ENCODE results near the gene ZNF101. TPM values are rescaled to one million over a fixed set of nuclear protein-coding genes. Genes with fewer than 3 reads are reported as not detected.

Gene ZNF101
- total RNA-seq, 1 experiment from 2014 or later, result 15.6 TPM

DNA sequence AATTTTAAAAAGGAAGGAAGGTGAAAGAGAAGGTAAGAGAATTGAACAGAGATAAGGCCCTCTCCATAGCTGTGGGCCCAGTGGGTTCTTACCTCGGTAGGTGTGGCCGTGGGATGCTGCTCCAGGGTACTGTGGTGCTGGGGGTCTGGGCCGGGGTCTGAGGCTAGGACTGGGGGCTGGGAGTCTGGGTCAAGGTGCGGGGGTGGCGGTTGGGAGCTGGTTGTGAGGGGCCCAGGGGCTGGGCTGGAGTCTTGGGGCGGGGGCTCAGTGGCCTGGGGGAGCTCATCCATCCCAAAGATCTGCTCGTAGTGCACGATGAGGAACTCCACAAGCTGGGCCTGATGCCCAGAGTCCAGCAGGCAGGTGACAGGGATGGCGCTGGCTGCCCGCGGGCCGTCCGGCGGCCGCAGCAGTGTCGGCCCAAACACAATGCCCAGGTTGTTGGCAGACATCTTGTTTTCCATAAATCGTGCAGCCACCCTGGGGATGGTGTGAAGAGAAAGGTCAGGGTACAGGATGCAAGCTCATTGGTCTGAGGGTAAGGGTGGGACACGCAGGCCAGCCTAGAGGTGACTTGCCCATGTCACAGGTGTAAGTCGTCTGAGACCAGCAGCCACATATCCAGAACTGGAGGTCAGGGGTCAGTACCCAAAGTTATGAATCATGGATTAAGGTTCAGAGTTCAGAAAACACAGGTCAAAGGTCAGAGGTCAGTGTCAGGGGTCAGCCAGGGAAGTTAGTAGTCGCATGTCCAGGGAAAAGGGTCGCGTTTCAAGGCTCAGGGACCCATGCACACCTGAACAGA, 34.7 kb upstream of the ZNF101 start:
- DNase-seq (ENCODE audit: low read depth, low spot score) (no peak), ATAC-seq (no peak)
- TF ChIP-seq, protein P1, sequence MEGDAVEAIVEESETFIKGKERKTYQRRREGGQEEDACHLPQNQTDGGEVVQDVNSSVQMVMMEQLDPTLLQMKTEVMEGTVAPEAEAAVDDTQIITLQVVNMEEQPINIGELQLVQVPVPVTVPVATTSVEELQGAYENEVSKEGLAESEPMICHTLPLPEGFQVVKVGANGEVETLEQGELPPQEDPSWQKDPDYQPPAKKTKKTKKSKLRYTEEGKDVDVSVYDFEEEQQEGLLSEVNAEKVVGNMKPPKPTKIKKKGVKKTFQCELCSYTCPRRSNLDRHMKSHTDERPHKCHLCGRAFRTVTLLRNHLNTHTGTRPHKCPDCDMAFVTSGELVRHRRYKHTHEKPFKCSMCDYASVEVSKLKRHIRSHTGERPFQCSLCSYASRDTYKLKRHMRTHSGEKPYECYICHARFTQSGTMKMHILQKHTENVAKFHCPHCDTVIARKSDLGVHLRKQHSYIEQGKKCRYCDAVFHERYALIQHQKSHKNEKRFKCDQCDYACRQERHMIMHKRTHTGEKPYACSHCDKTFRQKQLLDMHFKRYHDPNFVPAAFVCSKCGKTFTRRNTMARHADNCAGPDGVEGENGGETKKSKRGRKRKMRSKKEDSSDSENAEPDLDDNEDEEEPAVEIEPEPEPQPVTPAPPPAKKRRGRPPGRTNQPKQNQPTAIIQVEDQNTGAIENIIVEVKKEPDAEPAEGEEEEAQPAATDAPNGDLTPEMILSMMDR (IDR thresholded peaks at IDR 0.05), result no peak
- TF ChIP-seq POLR2AphosphoS5 (IDR thresholded peaks at IDR 0.05; ENCODE audit: low read depth, low read length) (no peak), TCF7L2 (IDR thresholded peaks at IDR 0.05; ENCODE audit: low read depth, low read length) (no peak), SIN3A (IDR thresholded peaks at IDR 0.05; ENCODE audit: borderline replicate concordance, insufficient read depth, low read depth, low read length) (no peak)
- TF ChIP-seq, protein P2, sequence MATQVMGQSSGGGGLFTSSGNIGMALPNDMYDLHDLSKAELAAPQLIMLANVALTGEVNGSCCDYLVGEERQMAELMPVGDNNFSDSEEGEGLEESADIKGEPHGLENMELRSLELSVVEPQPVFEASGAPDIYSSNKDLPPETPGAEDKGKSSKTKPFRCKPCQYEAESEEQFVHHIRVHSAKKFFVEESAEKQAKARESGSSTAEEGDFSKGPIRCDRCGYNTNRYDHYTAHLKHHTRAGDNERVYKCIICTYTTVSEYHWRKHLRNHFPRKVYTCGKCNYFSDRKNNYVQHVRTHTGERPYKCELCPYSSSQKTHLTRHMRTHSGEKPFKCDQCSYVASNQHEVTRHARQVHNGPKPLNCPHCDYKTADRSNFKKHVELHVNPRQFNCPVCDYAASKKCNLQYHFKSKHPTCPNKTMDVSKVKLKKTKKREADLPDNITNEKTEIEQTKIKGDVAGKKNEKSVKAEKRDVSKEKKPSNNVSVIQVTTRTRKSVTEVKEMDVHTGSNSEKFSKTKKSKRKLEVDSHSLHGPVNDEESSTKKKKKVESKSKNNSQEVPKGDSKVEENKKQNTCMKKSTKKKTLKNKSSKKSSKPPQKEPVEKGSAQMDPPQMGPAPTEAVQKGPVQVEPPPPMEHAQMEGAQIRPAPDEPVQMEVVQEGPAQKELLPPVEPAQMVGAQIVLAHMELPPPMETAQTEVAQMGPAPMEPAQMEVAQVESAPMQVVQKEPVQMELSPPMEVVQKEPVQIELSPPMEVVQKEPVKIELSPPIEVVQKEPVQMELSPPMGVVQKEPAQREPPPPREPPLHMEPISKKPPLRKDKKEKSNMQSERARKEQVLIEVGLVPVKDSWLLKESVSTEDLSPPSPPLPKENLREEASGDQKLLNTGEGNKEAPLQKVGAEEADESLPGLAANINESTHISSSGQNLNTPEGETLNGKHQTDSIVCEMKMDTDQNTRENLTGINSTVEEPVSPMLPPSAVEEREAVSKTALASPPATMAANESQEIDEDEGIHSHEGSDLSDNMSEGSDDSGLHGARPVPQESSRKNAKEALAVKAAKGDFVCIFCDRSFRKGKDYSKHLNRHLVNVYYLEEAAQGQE (IDR thresholded peaks at IDR 0.05; ENCODE audit: insufficient read depth in 1 of 2, low read depth in 2 of 2, low read length in 1 of 2), result no peak
- Histone ChIP-seq H3K4me3 (ENCODE audit: low read depth in 2 of 2, low read length in 2 of 2) (no peak overlapping the region), H3K4me1 (ENCODE audit: control insufficient read depth, insufficient read depth, low read length) (peaks cover 3% of the 10 kb centered on the region; the same call in 1 of the 2 replicates), H3K27me3 (ENCODE audit: control insufficient read depth, insufficient read depth, low read length) (no peaks in the 10 kb centered on the region), H3K9me3 (ENCODE audit: control insufficient read depth, insufficient read depth, low read depth, low read length) (no peaks in the 10 kb centered on the region), H3K36me3 (ENCODE audit: control insufficient read depth, insufficient read depth, low read length) (no peaks in the 10 kb centered on the region), H3K27ac (ENCODE audit: low read length) (no peak overlapping the region)
- in situ Hi-C loops (cut with HindIII; ENCODE audit: low pct_unique_long_range_greater_than_20kb, low sequenced_read_pairs), result no loop called here
- no TSS peak for BruUV-seq (replicated peaks)
- POLR2A ChIA-PET, result no interaction called here
- CTCF ChIA-PET, result interaction anchor here (0.5 kb wide), 1 partner anchor 511 kb away, joined by 5 read pairs; no protein-coding TSS in a partner anchor
- intact Hi-C loops (cut with micrococcal nuclease; ENCODE audit: unreplicated experiment), result no loop called here

GRCh38 chr19:19634516-19635312, 33.9 kb upstream of the ZNF101 start:
- POLR2A ChIA-PET, result interaction anchor here (0.5 kb wide), 1 partner anchor 103 kb away, joined by 17 read pairs; no protein-coding TSS in a partner anchor

More at GRCh38 chr19:19634516-19635312, 33.9 kb upstream of the ZNF101 start:
- TF ChIP-seq, protein P1 (IDR thresholded peaks at IDR 0.05), result no peak
- no peak for TF ChIP-seq POLR2AphosphoS5 (IDR thresholded peaks at IDR 0.05; ENCODE audit: low read depth, low read length)
- no peak for TF ChIP-seq SIN3A (IDR thresholded peaks at IDR 0.05; ENCODE audit: borderline replicate concordance, insufficient read depth, low read depth, low read length)
- CTCF ChIA-PET, result no interaction called here
- H3K4me3 ChIP-seq (ENCODE audit: low read depth in 2 of 2, low read length in 2 of 2), result no peak overlapping the region
- ATAC-seq, result no peak
- intact Hi-C loops (cut with micrococcal nuclease; ENCODE audit: unreplicated experiment), result no loop called here
- H3K27ac ChIP-seq (ENCODE audit: low read length), result no peak overlapping the region
- no TSS peak for BruUV-seq (replicated peaks)
- H3K27me3 ChIP-seq (ENCODE audit: control insufficient read depth, insufficient read depth, low read length), result no peaks in the 10 kb centered on the region
- H3K9me3 ChIP-seq (ENCODE audit: control insufficient read depth, insufficient read depth, low read depth, low read length), result no peaks in the 10 kb centered on the region
- H3K4me1 ChIP-seq (ENCODE audit: control insufficient read depth, insufficient read depth, low read length), result no peaks in the 10 kb centered on the region
- H3K36me3 ChIP-seq (ENCODE audit: control insufficient read depth, insufficient read depth, low read length), result no peaks in the 10 kb centered on the region
- DNase-seq (ENCODE audit: low read depth, low spot score), result no peak
- in situ Hi-C loops (cut with HindIII; ENCODE audit: low pct_unique_long_range_greater_than_20kb, low sequenced_read_pairs), result no loop called here
